GM23338 (cell line): ENCODE results near the gene NEK7. TPM values are rescaled to one million over a fixed set of nuclear protein-coding genes. Genes with fewer than 3 reads are reported as not detected.

Experiments
- ATAC-seq: fragments of 200-7000 bp; cut with Tn5 transposase; 3 replicates; pipeline ENCODE4 v1.9.1; 2020
- DNase-seq: peaks from one replicate; pipeline ENCODE4 v3.0.0-alpha.2; 2015; ENCODE audit warnings: low spot score
- H2AFZ ChIP-seq: fragments of 200-600 bp; sonication (generic); 2 replicates; pipeline ENCODE4 v1.8.0; 2016; ENCODE audit warnings: antibody characterized with exemption, mild to moderate bottlenecking, moderate library complexity
- H3F3A ChIP-seq: fragments of 200-600 bp; sonication (generic); replicated peaks from 2 replicates; pipeline ENCODE4 v1.8.0; 2017; ENCODE audit warnings: antibody characterized with exemption, mixed run types, low read depth
- H3K27ac ChIP-seq: fragments of 200-600 bp; sonication (generic); 2 replicates; pipeline ENCODE4 v1.6.1; 2016; ENCODE audit warnings: low read depth
- H3K27me3 ChIP-seq: fragments of 200-600 bp; sonication (generic); 2 replicates; pipeline ENCODE4 v1.8.0; 2016; ENCODE audit warnings: mild to moderate bottlenecking, mixed run types, moderate library complexity; ENCODE audit not compliant: insufficient read depth
- H3K36me3 ChIP-seq: fragments of 200-600 bp; sonication (generic); 2 replicates; pipeline ENCODE4 v1.8.0; 2016; ENCODE audit warnings: mild to moderate bottlenecking; ENCODE audit not compliant: insufficient read depth
- H3K4me1 ChIP-seq: fragments of 200-600 bp; sonication (generic); 2 replicates; pipeline ENCODE4 v1.8.0; 2016; ENCODE audit warnings: mild to moderate bottlenecking, moderate library complexity; ENCODE audit not compliant: insufficient read depth
- H3K4me2 ChIP-seq: fragments of 200-600 bp; sonication (generic); 2 replicates; pipeline ENCODE4 v1.7.1; 2017; ENCODE audit warnings: mixed run types
- H3K4me3 ChIP-seq: fragments of 200-600 bp; sonication (generic); 2 replicates; pipeline ENCODE4 v1.6.1; 2016; ENCODE audit warnings: mixed run types
- H3K79me2 ChIP-seq: fragments of 200-600 bp; sonication (generic); replicated peaks from 2 replicates; pipeline ENCODE4 v1.8.0; 2017; ENCODE audit warnings: mild to moderate bottlenecking; ENCODE audit not compliant: insufficient read depth
- H3K9me2 ChIP-seq: fragments of 200-600 bp; sonication (generic); 2 replicates; pipeline ENCODE4 v1.8.0; 2017; ENCODE audit not compliant: insufficient read depth
- H4K20me1 ChIP-seq: fragments of 200-600 bp; sonication (generic); replicated peaks from 2 replicates; pipeline ENCODE4 v1.8.0; 2017; ENCODE audit warnings: mild to moderate bottlenecking; ENCODE audit not compliant: insufficient read depth
- H3K27ac Mint-ChIP-seq: 2 replicates; pipeline ENCODE4 v1.8.0; 2020; ENCODE audit warnings: inconsistent platforms, mild to moderate bottlenecking, moderate library complexity, mixed read lengths
- H3K27me3 Mint-ChIP-seq: 3 replicates; pipeline ENCODE4 v1.8.0; 2022; ENCODE audit warnings: low read depth, mild to moderate bottlenecking, moderate library complexity, mixed read lengths, inconsistent platforms; ENCODE audit not compliant: insufficient read depth, poor library complexity
- H3K36me3 Mint-ChIP-seq: 3 replicates; pipeline ENCODE4 v1.8.0; 2021; ENCODE audit warnings: low read depth, mild to moderate bottlenecking, inconsistent platforms, moderate library complexity, mixed read lengths
- H3K4me1 Mint-ChIP-seq: 3 replicates; pipeline ENCODE4 v1.8.0; 2020; ENCODE audit warnings: mild to moderate bottlenecking, inconsistent platforms, mixed read lengths
- H3K4me3 Mint-ChIP-seq: 3 replicates; pipeline ENCODE4 v1.8.0; 2021; ENCODE audit warnings: moderate library complexity, mild to moderate bottlenecking, inconsistent platforms, mixed read lengths
- H3K9me3 Mint-ChIP-seq: 3 replicates; pipeline ENCODE4 v1.8.0; 2020; ENCODE audit warnings: moderate library complexity, mild to moderate bottlenecking, inconsistent platforms, mixed read lengths
- EZH2phosphoT487 ChIP-seq: fragments of 200-600 bp; sonication (generic); IDR thresholded peaks from one replicate; pipeline ENCODE4 v1.8.1; 2018; ENCODE audit warnings: antibody characterized with exemption; ENCODE audit not compliant: unreplicated experiment
- JUNB ChIP-seq: IDR thresholded peaks from one replicate; pipeline ENCODE4 v1.6.1; 2016; ENCODE audit warnings: antibody characterized with exemption; ENCODE audit not compliant: unreplicated experiment
- NANOG ChIP-seq: IDR thresholded peaks from 2 replicates; pipeline ENCODE4 v1.6.1; 2016; ENCODE audit warnings: antibody characterized with exemption, borderline replicate concordance
- POLR2AphosphoS5 ChIP-seq: IDR thresholded peaks from 2 replicates; pipeline ENCODE4 v1.6.1; 2016; ENCODE audit warnings: antibody characterized with exemption, low read depth
- STAT1 ChIP-seq: IDR thresholded peaks from one replicate; pipeline ENCODE4 v1.6.1; 2016; ENCODE audit warnings: antibody characterized with exemption; ENCODE audit not compliant: unreplicated experiment
- ZNF114 ChIP-seq: fragments of 250-450 bp; sonication (Bioruptor Pico); IDR thresholded peaks from 2 replicates; pipeline ENCODE4 v1.5.0; 2020; ENCODE audit warnings: mild to moderate bottlenecking, moderate library complexity
- ZNF331 ChIP-seq: fragments of 250-450 bp; sonication (Bioruptor Pico); IDR thresholded peaks from 2 replicates; pipeline ENCODE4 v1.5.0; 2020; ENCODE audit warnings: low read depth, mild to moderate bottlenecking, moderate library complexity
- polyA plus RNA-seq: library from polyadenylated mRNA; unstranded; fragments of >200 nt; fragmentation: Nextera tagmentation; extraction: Ambion mirVana; gene quantifications from 2 replicates; pipeline ENCODE4 v1.2.1, GENCODE V29; 2016
- total RNA-seq: library from RNA; depleted of rRNA; stranded (reverse); fragments of >200 nt; shearing (Covaris generic); gene quantifications from 2 replicates; pipeline ENCODE4 v1.2.3, GENCODE V29; 2014
- TF ChIP-seq, protein P1 (sequence below): IDR thresholded peaks from 2 replicates; pipeline ENCODE4 v1.6.1; 2016; ENCODE audit warnings: antibody characterized with exemption
- TF ChIP-seq, protein P2 (sequence below): fragments of 250-450 bp; sonication (Bioruptor Pico); IDR thresholded peaks from 2 replicates; pipeline ENCODE4 v1.5.0; 2020; ENCODE audit warnings: mild to moderate bottlenecking, moderate library complexity

Gene NEK7
- total and polyA plus RNA-seq, 2 experiments from 2014 or later, result 4.8 to 15.3 TPM

DNA sequence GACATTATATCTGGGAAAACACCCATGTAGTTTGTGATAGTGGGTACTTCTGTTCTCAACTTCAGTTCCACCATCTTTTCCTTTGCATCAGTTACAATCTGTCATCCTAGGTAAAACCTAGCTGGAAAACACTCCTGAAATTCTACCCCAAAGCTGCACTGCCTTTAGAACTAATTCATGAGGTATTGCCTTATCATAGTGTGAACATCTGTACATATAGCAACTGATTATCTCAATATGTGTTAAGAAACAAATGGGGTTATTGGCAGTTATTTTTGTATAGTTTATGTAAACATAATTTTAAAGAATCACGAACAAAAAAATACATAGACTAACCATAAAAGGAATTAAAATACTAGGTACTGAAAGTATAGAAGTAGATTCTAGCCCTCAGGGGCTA, 6.4 kb upstream of the NEK7 start:
- no peaks in the 10 kb centered on the region for H4K20me1 ChIP-seq
- no peak for ATAC-seq

DNA sequence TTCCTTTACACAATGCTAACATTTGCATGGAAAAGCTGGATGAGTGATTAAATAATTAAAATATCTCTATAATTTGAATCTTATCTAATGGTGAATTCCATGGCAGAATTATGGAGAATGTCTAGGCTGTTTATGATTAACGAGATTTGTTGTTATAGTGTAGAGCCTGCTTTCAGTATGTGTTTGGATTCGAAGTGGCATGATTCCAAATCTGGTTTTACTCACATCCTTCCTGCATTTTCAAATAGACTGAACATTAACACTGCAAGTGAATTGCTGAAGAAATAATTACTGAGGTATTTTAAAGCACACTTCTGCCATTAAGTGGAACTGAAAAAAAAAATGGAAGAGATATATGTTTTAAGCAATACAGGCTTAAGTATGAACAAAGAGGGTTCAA, 5.1 kb upstream of the NEK7 start:
- Histone ChIP-seq H4K20me1 (no peaks in the 10 kb centered on the region), H3K27me3 (no peaks in the 10 kb centered on the region), H3F3A (no peaks in the 10 kb centered on the region), H2AFZ (no peak overlapping the region), H3K4me3 (no peak overlapping the region), H3K36me3 (no peaks in the 10 kb centered on the region), H3K79me2 (no peaks in the 10 kb centered on the region), H3K9me2 (no peaks in the 10 kb centered on the region), H3K4me1 (no peaks in the 10 kb centered on the region), H3K27ac (no peak overlapping the region), H3K4me2 (no peak overlapping the region)
- TF ChIP-seq, protein P1, sequence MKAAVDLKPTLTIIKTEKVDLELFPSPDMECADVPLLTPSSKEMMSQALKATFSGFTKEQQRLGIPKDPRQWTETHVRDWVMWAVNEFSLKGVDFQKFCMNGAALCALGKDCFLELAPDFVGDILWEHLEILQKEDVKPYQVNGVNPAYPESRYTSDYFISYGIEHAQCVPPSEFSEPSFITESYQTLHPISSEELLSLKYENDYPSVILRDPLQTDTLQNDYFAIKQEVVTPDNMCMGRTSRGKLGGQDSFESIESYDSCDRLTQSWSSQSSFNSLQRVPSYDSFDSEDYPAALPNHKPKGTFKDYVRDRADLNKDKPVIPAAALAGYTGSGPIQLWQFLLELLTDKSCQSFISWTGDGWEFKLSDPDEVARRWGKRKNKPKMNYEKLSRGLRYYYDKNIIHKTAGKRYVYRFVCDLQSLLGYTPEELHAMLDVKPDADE, result no peak
- TF ChIP-seq EZH2phosphoT487 (no peak), NANOG (no peak)
- Mint-ChIP-seq H3K4me1 (peaks cover 3% of the 10 kb centered on the region), H3K4me3 (no peak overlapping the region), H3K9me3 (no peaks in the 10 kb centered on the region), H3K36me3 (no peaks in the 10 kb centered on the region), H3K27ac (no peak overlapping the region), H3K27me3 (peaks cover 1% of the 10 kb centered on the region)
- DNase-seq, result no peak
- no peak for ATAC-seq

More for the DNA sequence above, 6.4 kb upstream of the NEK7 start:
- Mint-ChIP-seq H3K27ac (no peak overlapping the region), H3K9me3 (no peaks in the 10 kb centered on the region), H3K4me3 (no peak overlapping the region), H3K4me1 (no peaks in the 10 kb centered on the region), H3K36me3 (no peaks in the 10 kb centered on the region), H3K27me3 (peaks cover 1% of the 10 kb centered on the region)
- Histone ChIP-seq H3K4me1 (no peaks in the 10 kb centered on the region), H3K4me3 (no peak overlapping the region), H3K9me2 (0 out of 2 replicates have a peak, but pooled peaks cover 2% of the 10 kb centered on the region), H3F3A (no peaks in the 10 kb centered on the region), H3K27ac (no peak overlapping the region), H3K36me3 (no peaks in the 10 kb centered on the region), H3K4me2 (no peak overlapping the region), H3K27me3 (no peaks in the 10 kb centered on the region), H3K79me2 (no peaks in the 10 kb centered on the region), H2AFZ (no peak overlapping the region)
- DNase-seq, result no peak
- TF ChIP-seq STAT1 (no peak), EZH2phosphoT487 (no peak)

DNA sequence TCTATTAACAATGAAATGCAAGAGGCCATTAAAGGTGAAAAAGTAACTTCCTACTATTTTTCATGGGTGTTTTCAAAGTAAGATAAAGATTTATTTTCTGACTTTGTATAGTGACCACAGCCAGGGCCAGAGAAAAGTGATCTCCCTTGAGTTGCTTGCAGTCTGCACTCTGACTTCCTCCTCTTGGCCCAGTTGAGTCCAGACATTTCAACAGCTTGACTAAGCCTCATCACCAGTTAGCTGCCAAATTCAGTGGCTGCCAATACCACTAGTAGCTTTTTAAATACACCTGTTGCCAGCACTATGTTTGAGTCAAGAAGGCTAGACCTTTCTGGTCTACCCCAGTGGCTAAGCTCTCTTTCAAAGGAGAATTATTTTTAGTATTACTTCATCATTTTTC, 3.7 kb upstream of the NEK7 start:
- H3K36me3 Mint-ChIP-seq, result no peaks in the 10 kb centered on the region
- H3K4me3 ChIP-seq, result no peak overlapping the region
- no peaks in the 10 kb centered on the region for H3K36me3 ChIP-seq
- H3K79me2 ChIP-seq, result peaks cover 1% of the 10 kb centered on the region
- H4K20me1 ChIP-seq, result no peaks in the 10 kb centered on the region
- no peaks in the 10 kb centered on the region for H3F3A ChIP-seq
- DNase-seq (no peak), ATAC-seq (no peak)
- H3K4me1 Mint-ChIP-seq, result peaks cover 8% of the 10 kb centered on the region
- peaks cover 2% of the 10 kb centered on the region; the same call in 1 of the 2 replicates for H3K4me1 ChIP-seq
- H3K4me2 ChIP-seq, result no peak overlapping the region
- H3K27me3 Mint-ChIP-seq, result peaks cover 1% of the 10 kb centered on the region
- H3K27ac Mint-ChIP-seq, result no peak overlapping the region
- H3K27ac ChIP-seq, result no peak overlapping the region
- no peaks in the 10 kb centered on the region for H3K9me3 Mint-ChIP-seq
- H3K27me3 ChIP-seq, result no peaks in the 10 kb centered on the region
- no peak overlapping the region for H2AFZ ChIP-seq
- H3K4me3 Mint-ChIP-seq, result no peak overlapping the region
- no peaks in the 10 kb centered on the region for H3K9me2 ChIP-seq
- TF ChIP-seq STAT1, result no peak
- TF ChIP-seq, protein P2, sequence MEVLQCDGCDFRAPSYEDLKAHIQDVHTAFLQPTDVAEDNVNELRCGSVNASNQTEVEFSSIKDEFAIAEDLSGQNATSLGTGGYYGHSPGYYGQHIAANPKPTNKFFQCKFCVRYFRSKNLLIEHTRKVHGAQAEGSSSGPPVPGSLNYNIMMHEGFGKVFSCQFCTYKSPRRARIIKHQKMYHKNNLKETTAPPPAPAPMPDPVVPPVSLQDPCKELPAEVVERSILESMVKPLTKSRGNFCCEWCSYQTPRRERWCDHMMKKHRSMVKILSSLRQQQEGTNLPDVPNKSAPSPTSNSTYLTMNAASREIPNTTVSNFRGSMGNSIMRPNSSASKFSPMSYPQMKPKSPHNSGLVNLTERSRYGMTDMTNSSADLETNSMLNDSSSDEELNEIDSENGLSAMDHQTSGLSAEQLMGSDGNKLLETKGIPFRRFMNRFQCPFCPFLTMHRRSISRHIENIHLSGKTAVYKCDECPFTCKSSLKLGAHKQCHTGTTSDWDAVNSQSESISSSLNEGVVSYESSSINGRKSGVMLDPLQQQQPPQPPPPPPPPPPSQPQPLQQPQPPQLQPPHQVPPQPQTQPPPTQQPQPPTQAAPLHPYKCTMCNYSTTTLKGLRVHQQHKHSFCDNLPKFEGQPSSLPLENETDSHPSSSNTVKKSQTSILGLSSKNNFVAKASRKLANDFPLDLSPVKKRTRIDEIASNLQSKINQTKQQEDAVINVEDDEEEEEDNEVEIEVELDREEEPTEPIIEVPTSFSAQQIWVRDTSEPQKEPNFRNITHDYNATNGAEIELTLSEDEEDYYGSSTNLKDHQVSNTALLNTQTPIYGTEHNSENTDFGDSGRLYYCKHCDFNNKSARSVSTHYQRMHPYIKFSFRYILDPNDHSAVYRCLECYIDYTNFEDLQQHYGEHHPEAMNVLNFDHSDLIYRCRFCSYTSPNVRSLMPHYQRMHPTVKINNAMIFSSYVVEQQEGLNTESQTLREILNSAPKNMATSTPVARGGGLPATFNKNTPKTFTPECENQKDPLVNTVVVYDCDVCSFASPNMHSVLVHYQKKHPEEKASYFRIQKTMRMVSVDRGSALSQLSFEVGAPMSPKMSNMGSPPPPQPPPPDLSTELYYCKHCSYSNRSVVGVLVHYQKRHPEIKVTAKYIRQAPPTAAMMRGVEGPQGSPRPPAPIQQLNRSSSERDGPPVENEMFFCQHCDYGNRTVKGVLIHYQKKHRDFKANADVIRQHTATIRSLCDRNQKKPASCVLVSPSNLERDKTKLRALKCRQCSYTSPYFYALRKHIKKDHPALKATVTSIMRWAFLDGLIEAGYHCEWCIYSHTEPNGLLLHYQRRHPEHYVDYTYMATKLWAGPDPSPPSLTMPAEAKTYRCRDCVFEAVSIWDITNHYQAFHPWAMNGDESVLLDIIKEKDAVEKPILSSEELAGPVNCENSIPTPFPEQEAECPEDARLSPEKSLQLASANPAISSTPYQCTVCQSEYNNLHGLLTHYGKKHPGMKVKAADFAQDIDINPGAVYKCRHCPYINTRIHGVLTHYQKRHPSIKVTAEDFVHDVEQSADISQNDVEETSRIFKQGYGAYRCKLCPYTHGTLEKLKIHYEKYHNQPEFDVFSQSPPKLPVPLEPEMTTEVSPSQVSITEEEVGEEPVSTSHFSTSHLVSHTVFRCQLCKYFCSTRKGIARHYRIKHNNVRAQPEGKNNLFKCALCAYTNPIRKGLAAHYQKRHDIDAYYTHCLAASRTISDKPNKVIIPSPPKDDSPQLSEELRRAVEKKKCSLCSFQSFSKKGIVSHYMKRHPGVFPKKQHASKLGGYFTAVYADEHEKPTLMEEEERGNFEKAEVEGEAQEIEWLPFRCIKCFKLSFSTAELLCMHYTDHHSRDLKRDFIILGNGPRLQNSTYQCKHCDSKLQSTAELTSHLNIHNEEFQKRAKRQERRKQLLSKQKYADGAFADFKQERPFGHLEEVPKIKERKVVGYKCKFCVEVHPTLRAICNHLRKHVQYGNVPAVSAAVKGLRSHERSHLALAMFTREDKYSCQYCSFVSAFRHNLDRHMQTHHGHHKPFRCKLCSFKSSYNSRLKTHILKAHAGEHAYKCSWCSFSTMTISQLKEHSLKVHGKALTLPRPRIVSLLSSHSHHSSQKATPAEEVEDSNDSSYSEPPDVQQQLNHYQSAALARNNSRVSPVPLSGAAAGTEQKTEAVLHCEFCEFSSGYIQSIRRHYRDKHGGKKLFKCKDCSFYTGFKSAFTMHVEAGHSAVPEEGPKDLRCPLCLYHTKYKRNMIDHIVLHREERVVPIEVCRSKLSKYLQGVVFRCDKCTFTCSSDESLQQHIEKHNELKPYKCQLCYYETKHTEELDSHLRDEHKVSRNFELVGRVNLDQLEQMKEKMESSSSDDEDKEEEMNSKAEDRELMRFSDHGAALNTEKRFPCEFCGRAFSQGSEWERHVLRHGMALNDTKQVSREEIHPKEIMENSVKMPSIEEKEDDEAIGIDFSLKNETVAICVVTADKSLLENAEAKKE (CRISPR knock-in tag), result no peak
- no peak for TF ChIP-seq POLR2AphosphoS5
- no peak for TF ChIP-seq ZNF331
- no peak for TF ChIP-seq EZH2phosphoT487
- TF ChIP-seq JUNB, result no peak
- no peak for TF ChIP-seq ZNF114 (CRISPR knock-in tag)
- TF ChIP-seq, protein P1, result no peak
